SKM-1 (cell line): ENCODE results near the gene RBL2.
"Not testable (repeated sequence)": the region's sequence is repeated elsewhere in the genome, so short reads cannot be mapped to it uniquely, and the experiment has no call there.

Experiments
- DNase-seq: peaks from one replicate; lab custom pipeline; 2025; ENCODE audit not compliant: unreplicated experiment; lab: John Stamatoyannopoulos, UW

The RBL2 gene

DNA sequence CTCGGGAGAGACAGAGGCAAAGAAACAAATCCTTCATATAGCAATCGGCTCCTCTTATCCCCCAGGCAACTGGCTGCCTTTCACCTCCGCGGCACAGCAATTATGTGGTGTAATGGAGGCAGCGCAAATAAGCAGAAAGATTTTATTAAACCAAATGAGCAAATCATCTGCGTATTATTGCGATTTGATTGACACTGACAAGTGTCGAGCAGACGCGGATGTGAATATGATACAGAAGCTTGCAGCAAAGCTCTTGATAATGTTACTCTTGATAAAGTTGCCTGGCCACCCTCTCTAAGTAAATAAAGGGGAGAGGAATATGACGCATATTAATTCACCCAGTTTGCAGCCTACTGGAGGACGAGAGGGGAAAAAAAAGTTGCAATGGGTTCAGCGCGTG, 95.2 kb downstream of the RBL2 start:
- no peak for DNase-seq

DNA sequence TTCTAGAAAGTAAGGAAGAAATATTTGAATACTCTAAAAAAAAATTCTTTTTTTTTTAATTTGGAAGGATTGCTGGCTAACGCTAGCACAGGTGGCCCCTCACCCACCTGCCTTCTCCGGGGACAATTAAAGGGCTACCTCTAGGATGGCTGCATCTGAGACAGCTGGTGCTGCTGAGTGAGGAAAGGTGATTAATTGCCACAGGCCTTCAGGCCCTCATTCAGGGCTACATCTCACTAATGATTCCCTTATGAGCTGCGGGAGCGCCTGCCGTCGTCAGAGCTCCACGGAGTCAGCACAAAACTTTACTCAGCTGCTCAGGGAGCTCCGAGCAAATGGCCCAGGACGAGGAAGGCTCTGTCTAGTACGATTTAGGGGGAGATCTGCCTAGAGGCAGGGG, 95.8 kb downstream of the RBL2 start:
- DNase-seq = no peak

DNA sequence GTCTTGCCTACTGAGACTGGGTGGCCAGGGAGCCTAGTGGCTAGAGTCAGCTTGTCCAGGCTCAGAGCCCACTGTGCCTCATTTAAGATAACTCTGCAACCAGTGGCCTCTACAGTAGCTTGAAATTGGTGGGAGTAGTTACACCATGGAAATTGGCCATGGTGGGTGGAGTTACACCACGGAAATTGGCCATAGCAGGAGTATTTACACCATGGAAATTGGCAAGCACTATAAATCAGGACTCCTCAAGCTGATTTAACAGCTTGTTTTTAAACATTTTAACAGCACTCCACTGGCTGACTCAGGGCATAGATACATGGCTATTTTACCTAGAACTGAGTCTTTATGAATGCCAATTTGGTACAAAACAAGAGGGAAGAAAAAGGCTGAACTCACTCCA, 96.5 kb downstream of the RBL2 start:
- DNase-seq = no peak

DNA sequence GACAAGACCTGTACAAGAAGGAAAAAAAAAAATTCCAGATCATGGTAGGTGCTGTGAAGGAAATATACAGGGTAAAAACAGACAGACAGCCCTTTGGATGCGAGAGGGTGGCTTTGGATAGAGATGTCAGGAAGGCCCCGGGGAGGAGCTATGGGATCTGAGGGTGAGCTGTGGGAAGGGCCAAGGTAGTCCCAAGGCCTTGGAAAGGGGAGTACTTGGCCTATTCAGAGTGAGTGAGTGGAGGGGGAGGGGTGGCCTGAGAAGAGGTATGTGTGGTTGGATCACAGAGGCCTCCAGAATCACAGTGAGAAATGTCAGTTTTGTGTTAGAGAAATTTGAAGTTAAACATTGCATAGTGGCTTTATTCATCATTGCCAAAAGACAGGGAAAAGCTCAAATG, 99.9 kb downstream of the RBL2 start:
- DNase-seq = no peak

DNA sequence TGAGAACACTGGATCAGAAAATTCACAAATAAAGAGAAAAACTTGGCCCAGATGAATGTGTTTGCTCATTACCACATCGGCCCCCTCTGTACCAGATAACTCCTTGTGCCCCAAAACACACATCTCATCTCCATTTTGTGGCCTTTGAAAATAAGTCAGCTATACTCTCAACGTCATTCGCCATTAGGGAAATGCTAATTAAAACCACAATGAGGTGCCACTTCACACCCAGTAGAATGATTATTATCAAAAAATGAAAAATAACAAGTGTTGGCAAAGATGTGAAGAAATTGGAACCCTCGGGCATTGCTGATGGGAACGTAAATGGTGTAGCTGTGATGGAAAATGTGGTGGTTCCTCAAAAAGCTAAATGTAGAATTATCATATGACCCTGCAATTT, 103.4 kb downstream of the RBL2 start:
- DNase-seq = no peak

DNA sequence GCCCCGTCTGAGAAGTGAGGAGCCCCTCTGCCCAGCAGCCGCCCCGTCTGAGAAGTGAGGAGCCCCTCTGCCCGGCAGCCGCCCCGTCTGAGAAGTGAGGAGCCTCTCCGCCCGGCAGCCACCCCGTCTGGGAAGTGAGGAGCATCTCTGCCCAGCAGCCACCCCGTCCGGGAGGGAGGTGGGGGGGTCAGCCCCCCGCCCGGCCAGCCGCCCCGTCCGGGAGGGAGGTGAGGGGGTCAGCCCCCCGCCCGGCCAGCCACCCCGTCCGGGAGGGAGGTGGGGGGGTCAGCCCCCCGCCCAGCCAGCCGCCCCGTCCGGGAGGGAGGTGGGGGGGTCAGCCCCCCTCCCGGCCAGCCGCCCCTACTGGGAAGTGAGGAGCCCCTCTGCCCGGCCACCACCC, 105.1 kb downstream of the RBL2 start:
- not testable (repeated sequence) for DNase-seq

DNA sequence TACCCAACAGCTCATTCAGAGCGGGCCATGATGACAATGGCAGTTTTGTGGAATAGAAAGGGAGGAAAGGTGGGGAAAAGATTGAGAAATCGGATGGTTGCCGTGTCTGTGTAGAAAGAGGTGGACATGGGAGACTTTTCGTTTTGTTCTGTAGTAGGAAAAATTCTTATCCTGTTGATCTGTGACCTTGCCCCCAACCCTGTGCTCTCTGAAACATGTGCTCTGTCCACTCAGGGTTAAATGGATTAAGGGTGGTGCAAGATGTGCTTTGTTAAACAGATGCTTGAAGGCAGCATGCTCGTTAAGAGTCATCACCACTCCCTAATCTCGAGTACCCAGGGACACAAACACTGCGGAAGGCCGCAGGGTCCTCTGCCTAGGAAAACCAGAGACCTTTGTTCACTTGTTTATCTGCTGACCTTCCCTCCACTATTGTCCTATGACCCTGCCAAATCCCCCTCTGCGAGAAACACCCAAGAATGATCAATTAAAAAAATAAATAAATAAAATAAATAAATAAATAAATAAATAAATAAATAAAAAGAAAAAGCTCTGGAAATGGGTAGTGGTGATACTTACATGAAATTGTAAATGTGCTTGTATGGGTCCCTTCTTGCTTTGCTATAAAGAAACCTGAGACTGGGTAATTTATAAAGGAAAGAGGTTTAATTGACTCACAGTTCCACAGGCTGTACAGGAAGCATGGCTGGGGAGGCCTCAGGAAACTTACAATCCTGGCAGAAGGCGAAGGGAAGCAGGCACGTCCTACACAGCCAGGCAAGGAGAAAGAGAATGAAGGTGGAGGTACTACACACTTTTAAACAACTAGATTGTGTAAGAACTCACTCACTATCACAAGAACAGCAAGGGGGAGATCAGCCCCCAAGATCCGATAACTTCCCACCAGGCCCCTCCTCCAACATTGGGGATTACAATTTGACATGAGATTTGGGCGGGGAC, 105.8 kb downstream of the RBL2 start:
- not testable (repeated sequence) for DNase-seq
